NOMO-1 treated with dmso at 0.1 percent for 144 hours (cell line): Measurements from ENCODE around the gene NRCAM.

Source experiments
- DNase-seq: peaks from one replicate; lab custom pipeline; 2025; ENCODE audit not compliant: unreplicated experiment; lab: John Stamatoyannopoulos, UW

Gene NRCAM

DNA sequence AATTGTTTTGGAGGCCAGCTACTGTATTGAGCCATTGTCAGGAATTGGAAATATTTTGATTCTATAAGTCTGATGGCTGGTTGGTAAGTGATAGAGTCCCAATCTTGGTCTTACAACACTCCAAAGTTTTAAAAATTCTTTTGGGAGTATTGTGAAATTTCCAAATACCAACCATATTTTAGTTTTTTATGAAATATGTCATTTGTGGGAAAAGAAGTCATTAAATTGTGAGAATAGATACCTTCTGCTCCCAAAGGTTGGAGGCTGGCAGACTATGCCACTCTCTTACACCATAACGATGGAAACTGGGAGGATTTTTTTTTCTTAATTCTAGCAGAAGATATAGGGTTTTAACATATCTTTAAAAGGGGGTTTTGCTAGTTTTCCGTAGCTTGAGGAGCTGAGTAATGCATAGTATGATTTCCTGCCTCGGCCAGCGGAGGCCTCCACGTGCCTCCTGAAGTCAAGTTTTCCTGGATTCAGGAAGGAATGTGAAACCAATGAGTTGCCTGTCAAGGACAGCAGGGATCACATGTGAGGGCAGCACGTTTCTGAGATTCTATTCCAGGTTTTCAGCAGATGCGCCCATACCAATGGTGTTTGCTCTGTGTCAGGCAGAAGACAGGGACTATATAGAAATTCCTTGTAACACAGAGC, 233.9 kb downstream of the NRCAM start:
- DNase-seq = no peak

GRCh38 chr7:108211382-108212201, 244.6 kb downstream of the NRCAM start:
- no peak for DNase-seq

- no peak for DNase-seq
These were observed 245.4 kb downstream of the NRCAM start for GRCh38 chr7:108210796-108211195.

GRCh38 chr7:108205311-108205710, 250.9 kb downstream of the NRCAM start:
- DNase-seq = no peak

- no peak for DNase-seq
These were observed 251.9 kb downstream of the NRCAM start for GRCh38 chr7:108204281-108204796.

DNA sequence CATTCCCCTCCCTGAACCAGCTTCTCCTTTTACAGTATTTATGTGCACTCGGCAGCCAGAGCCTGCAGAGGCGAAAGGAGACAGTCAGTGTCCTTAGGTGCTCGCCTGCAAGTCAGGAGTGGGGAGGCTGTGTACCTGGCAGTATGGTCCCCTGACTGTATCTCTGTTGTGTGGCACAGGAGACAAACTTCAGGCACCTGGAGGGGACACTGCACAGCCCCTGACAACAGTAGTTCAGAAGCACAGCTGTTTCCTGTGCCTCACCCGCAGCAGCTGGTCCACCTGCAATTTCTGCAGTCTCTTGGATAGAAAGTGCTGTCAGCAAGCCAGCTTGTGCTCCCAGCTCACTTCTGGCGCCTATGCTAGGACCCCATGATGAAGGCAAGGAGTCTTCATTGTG, 252.7 kb downstream of the NRCAM start:
- no peak for DNase-seq

DNA sequence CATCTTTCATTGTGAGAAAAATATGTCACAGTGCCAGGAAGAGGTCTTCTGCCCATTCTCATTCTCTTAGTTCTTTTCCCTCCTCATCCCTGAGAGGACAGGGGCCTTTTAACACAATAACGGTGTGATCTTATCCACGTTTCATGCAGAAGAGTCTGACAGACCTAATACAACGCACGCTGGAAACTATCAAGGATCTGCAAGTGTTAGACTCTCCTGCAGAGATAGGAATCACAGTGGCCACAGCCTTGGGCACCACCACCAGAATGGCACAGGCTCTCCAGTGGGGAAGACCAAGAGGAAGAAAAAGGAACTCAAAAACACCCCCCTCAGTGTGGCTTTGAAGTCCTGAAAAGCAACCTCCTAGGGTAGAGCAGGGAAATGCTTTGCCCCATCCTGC, 253.5 kb downstream of the NRCAM start:
- DNase-seq = no peak

DNA sequence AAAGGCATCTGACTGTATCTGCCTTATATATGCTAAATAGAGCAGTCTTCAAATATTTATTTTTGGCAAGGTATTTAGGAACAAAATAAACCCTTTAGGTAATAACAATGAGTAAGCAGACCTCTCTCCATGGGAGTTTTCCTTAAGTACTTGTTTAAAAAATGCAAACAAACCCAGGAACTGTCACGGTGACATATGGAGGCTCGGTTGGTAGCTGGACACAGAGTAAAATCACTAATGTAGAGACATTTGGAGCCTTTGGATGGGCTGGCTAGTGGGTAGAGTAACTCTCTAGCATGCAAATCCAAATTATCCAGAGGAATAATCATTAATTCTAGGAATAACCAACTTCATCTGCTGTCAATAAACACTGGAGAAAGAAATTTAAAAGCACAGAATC, 254.5 kb downstream of the NRCAM start:
- no peak for DNase-seq

GRCh38 chr7:108200326-108200725, 255.9 kb downstream of the NRCAM start:
- no peak for DNase-seq

DNA sequence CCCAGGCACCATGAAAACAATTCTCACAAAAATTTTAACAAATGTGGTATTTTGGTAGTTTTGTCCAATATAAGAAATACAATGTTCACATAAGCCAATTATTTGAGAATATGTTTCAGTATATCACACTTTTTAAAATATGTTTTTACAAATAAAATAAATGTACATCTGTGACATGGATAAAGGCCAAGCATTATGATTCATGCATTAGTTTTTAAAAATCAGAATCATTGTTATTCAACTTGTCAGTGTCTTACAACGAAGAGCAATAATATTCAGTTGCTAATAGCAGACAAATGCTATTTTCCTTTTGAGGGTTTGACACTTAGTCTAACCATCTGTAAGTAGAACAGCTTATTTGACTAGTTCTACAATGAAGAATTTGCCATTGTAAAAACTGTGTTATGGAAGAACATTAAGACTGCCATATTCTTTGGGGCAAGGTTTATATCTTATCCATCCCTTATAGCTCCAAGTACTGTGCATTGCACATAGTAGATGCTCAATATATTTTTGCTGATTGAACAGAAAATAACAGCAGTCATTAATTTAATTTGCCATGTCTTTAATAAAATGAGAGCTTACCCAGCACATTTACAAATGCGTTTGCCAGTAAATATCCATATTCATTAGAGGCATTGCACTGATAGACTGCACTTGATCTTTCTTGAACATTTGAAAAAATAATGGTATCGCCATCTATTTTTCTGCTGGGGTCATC, 258.7 kb downstream of the NRCAM start:
- DNase-seq = no peak

DNA sequence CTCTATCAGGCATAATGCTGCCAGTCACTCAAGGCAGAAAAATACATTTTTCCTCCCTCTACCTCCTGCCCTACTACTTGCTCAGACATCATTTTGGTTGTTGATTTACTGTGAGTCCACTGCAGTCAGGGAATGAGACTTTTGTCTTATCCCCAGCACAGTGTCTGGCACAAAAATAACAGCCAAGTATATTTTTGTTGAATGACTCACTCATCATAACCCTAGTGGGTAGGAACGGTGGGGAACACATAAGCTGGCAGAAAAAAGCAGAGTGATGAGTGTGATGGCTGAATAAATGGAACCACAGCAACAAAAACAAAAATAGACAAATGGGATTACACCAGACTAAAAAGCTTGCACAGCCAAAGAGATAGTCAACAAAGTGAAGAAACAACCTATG, 260.2 kb downstream of the NRCAM start:
- DNase-seq = no peak

DNA sequence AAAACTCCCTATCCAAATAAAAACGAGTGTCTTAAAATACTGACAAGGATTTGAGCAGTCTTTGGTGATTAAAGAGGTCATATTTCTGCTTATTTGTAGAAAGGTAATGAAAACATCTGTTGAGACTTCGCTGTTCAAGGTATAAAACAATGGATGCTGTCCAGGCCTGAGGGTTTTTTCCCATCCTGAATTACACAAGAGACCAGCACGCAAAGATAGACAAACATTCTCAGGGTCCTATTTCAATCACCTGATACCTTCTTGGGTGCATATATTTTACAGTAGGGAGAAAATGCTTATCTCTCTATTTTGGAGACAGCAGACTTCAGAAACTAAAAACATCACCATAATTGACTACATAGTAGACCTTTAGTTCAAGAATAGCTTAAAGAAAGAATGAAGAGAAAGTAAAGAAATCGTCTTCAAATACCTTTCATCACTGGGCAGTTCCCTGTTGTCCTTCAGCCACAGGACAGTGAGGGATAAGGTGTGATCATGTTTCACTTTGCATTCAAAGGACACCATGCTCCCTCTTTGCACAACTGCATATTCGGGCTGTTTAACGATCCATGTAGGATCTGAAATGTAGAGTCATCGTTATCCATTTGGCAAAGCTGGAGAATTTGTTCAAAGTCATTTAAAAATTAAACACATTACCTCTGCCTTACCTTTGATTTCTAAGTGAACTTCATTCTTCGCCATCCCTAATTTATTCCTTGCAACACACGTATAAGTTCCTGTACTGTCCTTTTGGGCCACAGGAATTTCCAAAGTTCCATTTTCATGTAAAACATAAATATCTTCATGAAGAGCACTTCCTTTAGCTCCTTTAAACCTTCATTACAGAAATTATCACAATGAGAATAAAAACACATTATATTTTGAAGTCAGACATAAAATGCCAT, 262.4 kb downstream of the NRCAM start:
- DNase-seq = no peak

DNA sequence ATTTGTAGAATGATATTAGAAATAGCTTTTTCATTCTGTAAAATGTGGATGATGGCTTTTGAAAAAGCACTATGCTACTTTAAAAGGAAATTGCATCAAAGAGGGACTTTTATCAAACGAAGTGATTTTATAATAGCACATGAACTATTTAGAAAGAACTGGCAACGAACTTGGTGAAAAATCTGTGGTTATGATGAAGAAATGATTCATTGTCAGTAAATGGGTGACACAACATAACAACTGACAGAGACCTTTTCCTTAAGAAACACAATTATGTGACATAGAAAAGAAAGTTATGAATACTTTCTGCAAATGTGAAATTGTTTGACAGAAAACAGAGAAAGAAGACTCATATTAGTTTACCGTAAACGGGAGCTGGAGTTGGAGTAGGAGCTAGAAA, 265.3 kb downstream of the NRCAM start:
- DNase-seq = no peak

- no peak for DNase-seq
These were observed 266.4 kb downstream of the NRCAM start for GRCh38 chr7:108189733-108190388.

DNA sequence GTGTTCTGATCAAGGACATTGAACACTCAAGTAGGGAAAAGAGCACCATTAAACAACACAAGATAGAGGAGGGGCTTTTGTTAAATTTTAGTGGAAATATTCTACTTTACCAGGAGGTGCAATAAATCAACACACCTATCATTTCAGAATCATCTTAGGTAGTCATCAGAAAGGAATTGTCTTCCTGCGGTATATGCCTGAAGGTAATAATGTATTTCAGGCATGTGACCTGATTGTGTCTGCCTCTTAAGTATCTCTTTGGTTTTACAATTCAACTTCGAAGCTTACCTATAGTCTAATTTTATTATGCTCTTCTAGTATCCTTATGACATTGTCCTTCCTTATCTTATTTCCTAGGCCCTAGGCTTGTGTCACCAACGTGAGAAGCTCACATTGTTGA, 267.5 kb downstream of the NRCAM start:
- no peak for DNase-seq

DNA sequence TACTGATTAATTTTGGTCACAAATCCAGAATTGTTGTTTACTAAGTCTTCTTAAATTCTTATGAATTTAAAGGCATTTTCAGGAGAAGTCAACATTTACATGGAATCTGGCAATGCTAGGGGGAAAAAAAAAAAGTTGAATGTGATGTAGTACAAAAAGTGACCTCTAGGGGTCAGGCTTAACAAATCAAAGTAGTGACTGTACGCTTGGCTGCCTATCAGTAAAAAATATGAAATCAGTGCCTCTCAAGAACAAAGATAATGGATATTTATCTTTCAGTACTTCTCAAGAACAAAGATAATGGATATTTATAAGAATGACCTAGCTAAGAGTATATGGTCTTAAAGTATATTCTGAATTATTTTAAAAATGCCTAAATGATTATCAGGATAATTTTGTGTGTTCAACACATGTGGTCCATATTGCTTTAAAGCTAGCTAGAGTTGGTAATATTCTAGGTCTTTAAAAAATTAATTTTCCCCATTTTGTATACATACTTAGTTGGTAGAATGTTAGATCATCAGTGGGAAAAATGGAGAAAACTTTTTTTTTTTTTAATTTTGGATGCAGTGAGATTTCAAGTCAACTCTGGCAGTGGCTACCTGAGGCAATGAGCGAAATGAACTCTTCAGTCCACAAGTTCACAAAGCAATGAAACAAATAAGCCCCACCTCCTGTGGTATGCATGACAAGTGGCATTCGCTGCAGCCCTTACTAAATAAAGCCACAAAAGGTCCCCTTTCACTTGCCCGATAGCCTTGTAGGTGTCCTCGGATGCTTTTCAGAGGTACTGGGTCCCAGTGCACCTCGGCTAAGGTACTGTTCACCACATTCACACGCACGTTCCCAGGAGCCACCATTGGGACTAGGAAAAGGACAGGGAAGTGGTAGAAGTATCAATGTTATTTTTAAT, 274.9 kb downstream of the NRCAM start:
- no peak for DNase-seq

- DNase-seq = no peak
These were observed 277.8 kb downstream of the NRCAM start for GRCh38 chr7:108178398-108178797.

GRCh38 chr7:108171164-108171563, 285.1 kb downstream of the NRCAM start:
- no peak for DNase-seq

DNA sequence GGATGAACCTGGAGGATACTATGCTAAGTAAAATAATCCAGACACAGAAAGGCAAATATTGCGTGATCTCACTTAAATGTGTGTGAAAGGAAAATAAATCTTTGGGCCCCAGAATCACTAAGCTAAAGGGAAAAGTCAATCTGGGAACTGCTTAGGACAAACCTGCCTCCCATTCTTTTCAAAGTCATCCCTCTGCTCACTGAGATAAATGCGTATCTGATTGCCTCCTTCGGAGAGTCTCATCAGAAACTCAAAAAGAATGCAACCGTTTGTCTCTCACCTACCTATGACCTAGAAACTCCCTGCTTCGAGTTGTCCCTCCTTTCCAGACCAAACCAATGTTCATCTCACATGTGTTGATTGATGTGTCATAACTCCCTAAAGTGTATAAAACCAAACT, 286.0 kb downstream of the NRCAM start:
- no peak for DNase-seq
